Measurements from ENCODE around the gene RABGEF1. TPM values are rescaled to one million over a fixed set of nuclear protein-coding genes. Genes with fewer than 3 reads are reported as not detected.
"Not testable (repeated sequence)": the region's sequence is repeated elsewhere in the genome, so short reads cannot be mapped to it uniquely, and the experiment has no call there.

The RABGEF1 gene
- total RNA-seq, 4 donors from 2014 or later, result 13.1 to 38.3 (median 25.4) TPM

DNA sequence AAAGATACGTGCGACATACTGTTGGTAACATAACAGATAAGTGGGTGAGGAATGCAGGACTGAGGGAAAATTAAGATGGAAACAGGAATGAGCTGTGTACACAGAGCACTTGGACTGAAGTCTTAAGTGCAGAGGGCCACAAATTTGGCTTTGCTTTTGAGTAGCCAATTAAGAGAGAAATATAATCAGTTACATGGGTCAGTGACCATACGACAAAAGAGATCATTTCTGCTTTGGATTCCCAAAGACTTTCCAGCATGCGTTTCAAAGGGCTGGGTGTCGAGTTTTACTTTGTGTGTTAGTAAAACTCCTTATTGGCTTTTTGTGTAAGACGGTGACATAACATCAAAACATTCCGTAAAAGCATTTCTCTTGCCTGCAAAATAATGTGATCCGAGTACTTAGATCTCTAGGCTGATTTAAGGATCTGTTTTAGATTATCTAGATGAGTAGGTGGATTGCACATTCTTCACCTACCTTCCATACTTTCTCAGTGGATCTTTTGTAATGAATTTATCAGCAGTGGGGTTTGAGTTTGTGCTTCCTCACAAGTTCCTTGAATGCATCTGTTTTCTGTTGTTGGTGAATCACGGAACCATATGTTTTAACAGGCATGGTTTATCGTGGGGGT, 7.5 kb downstream of the RABGEF1 start:
- Histone ChIP-seq H3K9me3 (no peaks in the 10 kb centered on the region), H3K4me3 (no peak overlapping the region), H3K27ac (no peak overlapping the region), H3K36me3 (no peaks in the 10 kb centered on the region), H3K27me3 (no peaks in the 10 kb centered on the region), H3K4me1 (no peaks in the 10 kb centered on the region)
- DNase-seq, result no peak
- TF ChIP-seq, protein P1, sequence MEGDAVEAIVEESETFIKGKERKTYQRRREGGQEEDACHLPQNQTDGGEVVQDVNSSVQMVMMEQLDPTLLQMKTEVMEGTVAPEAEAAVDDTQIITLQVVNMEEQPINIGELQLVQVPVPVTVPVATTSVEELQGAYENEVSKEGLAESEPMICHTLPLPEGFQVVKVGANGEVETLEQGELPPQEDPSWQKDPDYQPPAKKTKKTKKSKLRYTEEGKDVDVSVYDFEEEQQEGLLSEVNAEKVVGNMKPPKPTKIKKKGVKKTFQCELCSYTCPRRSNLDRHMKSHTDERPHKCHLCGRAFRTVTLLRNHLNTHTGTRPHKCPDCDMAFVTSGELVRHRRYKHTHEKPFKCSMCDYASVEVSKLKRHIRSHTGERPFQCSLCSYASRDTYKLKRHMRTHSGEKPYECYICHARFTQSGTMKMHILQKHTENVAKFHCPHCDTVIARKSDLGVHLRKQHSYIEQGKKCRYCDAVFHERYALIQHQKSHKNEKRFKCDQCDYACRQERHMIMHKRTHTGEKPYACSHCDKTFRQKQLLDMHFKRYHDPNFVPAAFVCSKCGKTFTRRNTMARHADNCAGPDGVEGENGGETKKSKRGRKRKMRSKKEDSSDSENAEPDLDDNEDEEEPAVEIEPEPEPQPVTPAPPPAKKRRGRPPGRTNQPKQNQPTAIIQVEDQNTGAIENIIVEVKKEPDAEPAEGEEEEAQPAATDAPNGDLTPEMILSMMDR (IDR thresholded peaks at IDR 0.05), result no peak
- intact Hi-C loops (cut with DNase I; ENCODE audit: low total_unique reads), result loop anchor here (10.0 kb wide), 1 partner anchor 57 kb away; no protein-coding TSS in a partner anchor

DNA sequence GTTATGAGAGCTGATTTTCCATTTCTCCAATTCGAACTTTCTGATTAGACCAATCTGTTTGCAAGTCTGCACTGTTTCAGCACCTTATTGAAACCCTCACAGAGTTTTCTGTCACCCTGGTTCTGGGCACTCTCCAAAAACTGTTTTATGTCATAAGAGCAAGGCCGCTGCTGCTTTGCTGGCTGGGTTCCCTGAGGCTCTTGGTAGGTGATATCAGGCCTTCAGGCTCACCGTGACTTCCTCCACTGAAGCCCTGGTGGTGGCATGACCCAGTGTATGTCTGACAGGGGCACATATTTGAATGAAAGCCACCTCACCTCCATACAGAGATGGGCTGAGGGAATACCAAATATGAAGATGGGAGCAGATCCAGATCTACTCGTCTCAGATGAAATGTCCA, 8.3 kb downstream of the RABGEF1 start:
- intact Hi-C loops (cut with DNase I; ENCODE audit: low total_unique reads), result loop anchor here (10.0 kb wide), 1 partner anchor 56 kb away; no protein-coding TSS in a partner anchor
- no peaks in the 10 kb centered on the region for H3K27me3 ChIP-seq
- DNase-seq, result no peak

DNA sequence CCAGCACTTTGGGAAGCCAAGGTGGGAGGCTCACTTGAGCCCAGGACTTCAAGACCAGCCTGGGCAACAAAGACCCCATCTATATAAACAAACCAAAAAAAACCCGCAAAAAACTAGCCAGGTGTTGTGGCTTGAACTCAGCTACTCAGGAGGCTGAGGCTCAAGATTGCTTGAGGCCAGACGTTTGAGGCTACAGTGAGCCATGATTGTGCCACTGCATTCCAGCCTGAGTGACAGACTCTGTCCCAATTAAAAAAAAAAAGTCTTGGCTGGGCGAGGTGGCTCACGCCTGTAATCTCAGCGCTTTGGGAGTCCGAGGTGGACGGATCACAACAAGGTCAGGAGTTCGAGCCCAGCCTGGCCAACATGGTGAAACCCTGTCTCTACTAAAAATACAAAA, 11.4 kb downstream of the RABGEF1 start:
- TF ChIP-seq, protein P1 (IDR thresholded peaks at IDR 0.05), result no peak
- no peak for TF ChIP-seq POLR2A (IDR thresholded peaks at IDR 0.05)
- Histone ChIP-seq H3K27me3 (no peaks in the 10 kb centered on the region), H3K36me3 (no peaks in the 10 kb centered on the region), H3K9me3 (no peaks in the 10 kb centered on the region), H3K4me1 (no peaks in the 10 kb centered on the region), H3K27ac (no peak overlapping the region), H3K4me3 (no peak overlapping the region)
- intact Hi-C loops (cut with DNase I; ENCODE audit: low total_unique reads), result no loop called here
- DNase-seq, result no peak

More for the DNA sequence above, 8.3 kb downstream of the RABGEF1 start:
- Histone ChIP-seq H3K4me3 (no peak overlapping the region), H3K9me3 (no peaks in the 10 kb centered on the region), H3K27ac (no peak overlapping the region), H3K4me1 (no peaks in the 10 kb centered on the region), H3K36me3 (no peaks in the 10 kb centered on the region)
- no peak for TF ChIP-seq POLR2A (IDR thresholded peaks at IDR 0.05)
- TF ChIP-seq, protein P1 (IDR thresholded peaks at IDR 0.05), result no peak

DNA sequence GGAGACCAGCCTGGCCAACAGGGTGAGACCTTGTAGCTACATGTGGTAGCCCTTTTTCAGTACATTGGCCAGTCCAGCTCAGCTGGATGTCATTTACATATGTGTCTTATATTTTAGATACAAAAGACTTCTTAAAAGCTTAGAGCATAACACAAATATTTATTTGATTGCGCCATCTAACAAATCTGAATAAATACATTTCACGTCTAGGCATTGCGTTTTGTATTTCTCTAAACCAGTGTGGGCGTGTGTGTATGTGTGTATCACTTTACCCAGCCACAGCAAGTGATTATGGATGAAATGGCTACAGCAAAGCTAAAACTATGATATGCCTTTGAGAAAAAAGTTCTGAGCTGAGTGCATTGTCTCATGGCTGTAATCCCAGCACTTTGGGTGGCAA, 14.0 kb downstream of the RABGEF1 start:
- no peak for TF ChIP-seq POLR2A (IDR thresholded peaks at IDR 0.05)
- TF ChIP-seq, protein P1 (IDR thresholded peaks at IDR 0.05), result no peak
- no peak overlapping the region for H3K4me3 ChIP-seq

DNA sequence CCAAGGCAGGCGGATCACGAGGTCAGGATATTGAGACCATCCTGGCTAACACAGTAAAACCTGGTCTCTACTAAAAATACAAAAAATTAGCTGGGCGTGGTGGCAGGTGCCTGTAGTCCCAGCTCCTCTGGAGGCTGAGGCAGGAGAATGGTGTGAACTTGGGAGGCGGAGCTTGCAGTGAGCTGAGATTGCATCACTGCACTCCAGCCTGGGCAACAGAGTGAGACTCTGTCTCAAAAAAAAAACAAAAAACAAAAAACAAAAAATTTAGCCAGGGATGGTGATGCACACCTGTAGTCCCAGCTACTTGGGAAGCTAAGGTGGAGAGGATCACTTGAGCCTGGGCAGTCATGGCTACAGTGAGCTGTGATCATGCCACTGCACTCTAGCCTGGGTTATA, 14.5 kb downstream of the RABGEF1 start:
- H3K27me3 ChIP-seq; H3K36me3 ChIP-seq; DNase-seq; H3K9me3 ChIP-seq; H3K4me1 ChIP-seq; intact Hi-C loops (cut with DNase I; ENCODE audit: low total_unique reads); H3K27ac ChIP-seq; H3K4me3 ChIP-seq: not testable (repeated sequence)

More for the DNA sequence above, 14.0 kb downstream of the RABGEF1 start:
- Histone ChIP-seq H3K4me1 (no peaks in the 10 kb centered on the region), H3K36me3 (no peaks in the 10 kb centered on the region), H3K9me3 (no peaks in the 10 kb centered on the region), H3K27me3 (no peaks in the 10 kb centered on the region), H3K27ac (no peak overlapping the region)
- DNase-seq, result no peak
- intact Hi-C loops (cut with DNase I; ENCODE audit: low total_unique reads), result no loop called here

DNA sequence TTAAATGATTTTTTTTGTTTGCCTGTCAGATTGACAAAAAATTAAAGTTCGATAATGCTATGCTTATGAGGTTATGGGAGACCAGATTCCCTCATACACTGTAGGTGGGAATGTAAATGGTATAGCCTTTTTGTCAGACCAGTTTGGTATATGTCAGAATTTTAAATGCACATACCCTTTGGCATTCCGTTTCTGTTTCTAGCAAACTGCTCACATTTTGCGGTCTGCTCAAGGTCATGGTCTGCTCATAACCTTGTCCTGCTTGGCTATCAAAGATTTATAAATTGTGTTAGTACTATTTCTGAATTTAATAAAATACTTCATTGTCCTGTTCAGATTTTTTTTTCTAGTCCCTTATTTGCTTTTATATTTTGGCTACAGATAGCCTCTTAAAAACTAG, 15.7 kb downstream of the RABGEF1 start:
- DNase-seq; H3K4me1 ChIP-seq; intact Hi-C loops (cut with DNase I; ENCODE audit: low total_unique reads): not testable (repeated sequence)

More for the DNA sequence above, 15.7 kb downstream of the RABGEF1 start:
- not testable (repeated sequence) for H3K36me3 ChIP-seq, H3K4me3 ChIP-seq, H3K9me3 ChIP-seq, H3K27ac ChIP-seq, H3K27me3 ChIP-seq

Measured in uterus (tissue), 4 donors.